HG03571 (cell line): Measurements from ENCODE around the gene RNF183.
"Not testable (repeated sequence)": the region's sequence is repeated elsewhere in the genome, so short reads cannot be mapped to it uniquely, and the experiment has no call there.

Experiments
- ATAC-seq: cut with Tn5 transposase; IDR thresholded peaks from one replicate; pipeline ENCODE4 v1.9.1; 2021; ENCODE audit not compliant: unreplicated experiment

The RNF183 gene

DNA sequence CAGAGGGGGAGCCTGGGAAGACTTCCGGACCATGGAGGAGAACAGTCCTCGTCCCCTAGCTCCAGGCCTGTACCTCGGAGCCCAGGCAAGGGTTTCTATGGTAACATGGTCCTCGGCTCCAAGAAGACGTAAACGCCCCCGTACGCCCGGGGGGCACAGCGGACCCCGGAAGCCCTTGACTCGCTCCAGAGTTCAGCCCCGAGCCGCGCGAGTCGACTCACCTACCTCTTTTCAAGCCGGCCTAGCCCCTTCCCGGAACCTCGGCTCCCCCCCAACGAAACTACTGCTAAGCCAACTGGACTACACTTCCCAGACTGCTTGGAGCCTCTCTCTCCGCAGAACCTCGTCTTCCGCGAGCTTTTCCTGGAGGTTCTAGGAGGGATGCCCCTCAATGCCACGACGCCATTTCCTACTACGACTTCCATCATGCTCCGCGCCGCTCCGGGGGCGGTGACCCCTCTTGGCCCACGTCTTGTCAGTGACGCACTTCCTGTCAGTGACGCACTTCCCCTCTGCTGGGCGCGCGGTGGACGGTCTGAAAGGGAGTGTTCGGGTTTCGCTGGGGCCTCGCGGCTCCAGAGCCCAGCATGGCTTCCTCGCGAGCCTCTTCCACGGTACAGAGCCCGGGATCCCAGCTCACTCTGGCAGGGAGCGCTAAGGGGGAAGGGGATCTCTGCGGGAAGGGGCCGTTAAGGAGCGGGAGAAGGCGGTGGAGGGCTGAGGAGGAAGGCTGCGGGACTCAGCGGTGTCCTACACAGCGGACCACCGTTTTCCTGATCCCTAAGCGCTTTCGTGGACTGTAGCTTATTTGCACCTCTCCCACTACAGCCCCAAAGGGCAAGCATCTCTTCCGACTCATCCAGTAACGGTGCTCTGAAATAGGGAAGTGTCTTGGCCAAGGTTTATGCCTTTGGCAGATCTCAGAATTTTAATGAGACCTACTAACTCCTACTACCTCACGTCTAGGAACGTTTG, 27.7 kb downstream of the RNF183 start, which contains the start of the genes CDC26 and PRPF4:
Gene CDC26 (minus strand): TSS at position 416 of the 975 bp plus-strand sequence. CDS start 3,065 bp downstream, outside the sequence.
Gene PRPF4 (plus strand): TSS at position 502 of the 975 bp plus-strand sequence. CDS start 86 bp downstream, at position 588.
- ATAC-seq, result peak; percentile 95

DNA sequence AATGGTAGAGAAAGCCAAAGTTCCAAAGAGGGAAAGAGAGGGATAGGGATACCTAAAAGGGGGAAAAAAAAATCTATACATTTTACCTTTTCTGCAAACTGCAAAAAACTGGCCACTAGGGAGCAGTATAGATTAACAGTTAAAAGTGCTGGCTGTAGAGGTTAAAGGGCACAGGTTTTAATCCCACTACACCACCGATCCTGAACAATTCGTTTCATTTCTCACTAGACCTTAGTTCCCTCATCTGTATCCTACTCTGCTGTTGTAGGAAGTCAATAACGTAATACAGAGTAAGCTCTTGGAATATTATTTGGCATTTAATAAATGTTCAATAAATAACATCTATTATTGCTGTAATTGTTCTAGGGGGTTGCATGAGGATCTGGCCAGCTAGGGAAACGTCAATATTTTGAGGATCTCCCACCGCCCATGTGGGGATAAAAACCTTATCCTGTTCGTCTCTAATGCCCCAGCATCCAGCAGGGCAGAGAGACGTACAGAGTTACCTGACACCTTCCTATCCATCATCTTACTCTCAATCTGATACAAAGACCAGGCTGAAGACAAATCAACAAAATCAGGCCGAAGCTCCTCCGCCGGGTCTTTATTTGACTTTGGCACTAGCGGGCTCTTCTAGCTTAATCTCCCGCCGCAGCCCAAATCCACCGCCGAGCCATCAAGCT, 28.6 kb downstream of the RNF183 start:
- peak; percentile 11 for ATAC-seq

DNA sequence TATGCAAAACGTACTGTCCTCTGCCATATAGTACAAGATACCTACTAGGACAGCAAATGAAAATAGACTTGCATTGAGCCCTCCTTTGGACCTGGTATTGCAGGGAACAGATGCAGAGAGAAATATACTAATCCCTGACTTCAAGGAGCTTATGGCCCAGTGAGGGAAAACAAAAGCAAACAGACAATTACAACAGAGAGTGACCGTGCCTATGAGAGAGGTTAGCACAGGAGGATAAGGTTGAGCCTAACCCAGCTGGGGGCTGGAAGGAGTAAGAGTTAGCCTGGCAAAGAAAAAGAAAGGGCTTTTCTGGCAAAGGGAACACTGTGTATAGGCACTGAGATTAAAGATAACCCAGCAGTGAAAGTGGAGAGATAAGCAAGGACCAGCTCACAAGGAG, 33.3 kb downstream of the RNF183 start:
- no peak for ATAC-seq

DNA sequence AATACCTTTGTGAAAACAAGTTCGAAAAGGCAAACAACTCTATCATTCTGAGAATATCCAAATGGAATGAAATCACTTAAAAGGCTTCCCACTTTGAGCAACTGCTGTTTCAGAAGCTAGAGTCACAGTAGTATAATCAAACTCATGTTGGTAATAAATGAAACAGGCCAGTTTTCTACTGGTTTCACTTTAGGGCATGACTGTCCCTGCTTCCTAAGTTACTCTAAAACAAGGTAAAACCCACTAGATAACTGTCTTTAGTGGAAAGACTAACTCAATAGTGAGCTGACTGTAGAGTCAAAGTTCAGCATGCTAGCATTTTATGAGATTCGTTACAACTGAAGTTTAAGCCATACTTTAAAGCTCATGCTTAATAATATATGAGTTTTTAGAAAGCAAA, 33.8 kb downstream of the RNF183 start:
- ATAC-seq, result no peak

DNA sequence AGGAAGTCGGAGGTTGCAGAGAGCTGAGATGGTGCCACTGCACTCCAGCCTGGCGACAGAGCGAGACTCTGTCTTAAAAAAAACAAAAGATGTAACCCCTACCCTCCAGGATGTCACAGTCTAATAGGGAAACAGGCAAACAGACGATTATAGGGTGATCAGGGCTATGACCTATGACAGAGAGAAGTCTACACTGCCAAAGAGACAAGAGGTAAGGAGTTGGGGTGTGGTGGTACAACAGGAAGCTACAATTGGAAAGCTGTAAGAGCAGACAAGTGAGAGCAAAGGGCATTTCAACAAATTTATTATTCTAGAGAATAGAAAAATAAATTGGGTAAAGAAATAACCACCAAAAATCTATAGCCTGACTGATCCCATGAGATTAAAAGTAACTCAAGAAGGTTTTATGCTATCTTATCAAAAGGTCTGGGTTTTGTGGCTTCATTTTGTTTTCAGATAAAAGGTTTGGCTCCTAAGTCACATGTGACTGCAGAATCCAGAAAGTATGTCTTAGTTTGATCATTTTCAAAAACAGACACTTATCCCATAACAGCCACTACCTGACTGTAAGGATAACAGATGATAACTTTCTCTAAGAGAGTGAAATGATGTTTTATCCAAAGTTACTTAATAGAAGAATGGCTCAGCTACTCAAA, 35.1 kb downstream of the RNF183 start:
- no peak for ATAC-seq

DNA sequence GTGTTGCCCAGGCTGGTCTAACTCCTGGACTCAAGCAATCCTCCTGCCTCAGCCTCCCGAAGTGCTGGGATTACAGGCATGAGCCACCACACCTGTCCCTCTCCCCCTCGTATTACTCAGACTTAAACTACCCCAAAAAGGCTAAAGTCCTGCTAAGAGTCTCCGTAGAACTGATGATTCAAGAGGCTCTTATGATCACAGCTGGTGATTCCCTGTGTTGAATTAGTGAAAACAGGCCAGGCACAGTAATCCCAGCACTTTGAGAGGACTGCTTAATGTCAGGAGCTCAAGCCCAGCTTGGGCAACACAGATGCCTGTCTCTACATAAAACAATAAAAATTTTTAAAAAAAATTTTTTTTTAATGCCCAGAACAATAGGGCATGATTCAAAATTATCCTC, 37.0 kb downstream of the RNF183 start:
- no peak for ATAC-seq

DNA sequence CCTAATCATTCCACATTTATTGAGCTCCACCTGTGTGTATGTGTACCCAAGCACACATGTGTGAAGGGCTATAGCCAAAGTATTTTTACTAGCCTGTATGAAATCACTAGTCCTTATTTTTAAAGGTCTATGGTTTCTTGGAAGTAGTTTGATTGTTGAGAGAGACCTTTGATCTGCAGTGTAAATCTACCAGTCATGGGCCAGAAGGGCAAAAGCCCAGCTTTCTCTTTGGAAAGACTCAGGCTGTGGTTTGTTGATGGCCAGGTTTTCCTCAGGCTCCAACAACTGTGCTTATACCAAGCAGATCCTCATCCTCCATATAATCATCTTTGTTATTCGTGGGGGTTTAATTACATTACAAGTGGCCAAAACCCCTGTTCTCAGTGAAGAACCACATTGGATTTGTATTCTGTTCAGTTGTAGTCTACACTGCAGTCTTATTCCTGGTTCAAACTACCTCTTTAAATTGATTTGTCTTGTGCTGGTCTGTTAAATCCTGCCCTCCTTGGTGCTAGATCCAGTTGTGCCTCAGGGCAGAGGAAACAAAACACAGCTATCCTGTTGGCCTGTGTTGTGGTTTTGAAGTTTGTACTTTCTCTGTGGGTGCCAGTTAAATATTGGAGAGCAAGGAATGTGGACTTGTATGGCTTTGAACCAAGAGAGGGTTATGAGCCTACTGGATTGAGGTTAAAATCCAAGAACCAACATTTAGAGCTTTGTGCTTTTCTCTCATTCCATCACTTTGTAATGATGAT, 41.1 kb downstream of the RNF183 start:
- ATAC-seq, result no peak

DNA sequence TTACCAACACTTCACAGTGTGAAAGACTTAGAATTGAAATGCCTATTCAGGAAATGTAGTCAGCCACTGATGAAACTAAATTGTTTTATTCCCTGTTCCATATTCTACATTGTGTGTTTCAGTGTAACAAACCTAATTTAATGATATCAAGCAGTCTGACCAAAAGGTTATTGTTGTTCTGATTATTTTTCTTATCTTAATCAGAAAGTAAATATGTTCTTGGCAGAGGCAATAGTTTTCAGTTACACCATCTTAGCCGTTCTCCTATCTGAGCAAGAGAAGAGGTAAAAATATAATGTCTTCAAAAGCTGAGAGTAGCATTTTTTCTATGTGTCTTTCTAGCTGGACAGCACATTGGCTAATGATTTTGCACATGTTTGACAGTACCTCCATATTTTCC, 44.9 kb downstream of the RNF183 start:
- ATAC-seq, result no peak

DNA sequence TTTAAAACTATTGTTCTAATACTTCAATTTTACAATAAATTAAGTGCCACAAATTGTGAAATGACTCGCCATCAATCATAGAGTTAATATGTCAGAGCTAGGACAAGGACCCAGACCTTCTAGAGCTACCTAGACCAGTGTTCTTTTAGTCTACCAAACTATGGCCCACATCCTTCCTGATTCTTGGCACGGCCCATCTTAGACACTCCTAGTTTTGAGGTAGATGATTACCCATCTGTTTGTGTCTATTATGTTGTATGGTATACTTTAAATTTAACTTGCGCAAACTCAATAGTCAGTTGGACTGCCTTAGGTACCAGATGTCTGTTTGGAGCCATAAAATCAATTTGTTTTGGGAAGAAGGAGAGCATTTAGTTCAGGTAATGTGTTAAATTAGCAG, 45.3 kb downstream of the RNF183 start:
- no peak for ATAC-seq

DNA sequence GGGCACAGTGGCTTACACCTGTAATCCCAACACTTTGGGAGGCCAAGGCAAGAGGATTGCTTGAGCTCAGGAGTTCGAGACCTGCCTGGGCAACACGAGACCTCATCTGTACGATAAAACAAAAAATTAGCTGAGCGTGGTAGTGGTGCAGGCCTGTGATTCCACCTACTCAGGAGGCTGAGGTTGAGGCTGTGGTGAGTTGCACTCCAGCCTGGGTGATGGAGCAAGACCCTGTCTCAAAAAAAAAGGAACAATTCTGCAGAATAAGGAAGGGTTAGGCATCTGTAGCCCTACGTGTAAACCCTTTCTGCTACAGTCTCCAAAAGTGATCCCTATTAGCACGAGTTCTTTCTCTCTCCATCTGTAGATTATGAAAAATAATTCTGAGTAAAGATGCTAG, 47.7 kb downstream of the RNF183 start:
- no peak for ATAC-seq

DNA sequence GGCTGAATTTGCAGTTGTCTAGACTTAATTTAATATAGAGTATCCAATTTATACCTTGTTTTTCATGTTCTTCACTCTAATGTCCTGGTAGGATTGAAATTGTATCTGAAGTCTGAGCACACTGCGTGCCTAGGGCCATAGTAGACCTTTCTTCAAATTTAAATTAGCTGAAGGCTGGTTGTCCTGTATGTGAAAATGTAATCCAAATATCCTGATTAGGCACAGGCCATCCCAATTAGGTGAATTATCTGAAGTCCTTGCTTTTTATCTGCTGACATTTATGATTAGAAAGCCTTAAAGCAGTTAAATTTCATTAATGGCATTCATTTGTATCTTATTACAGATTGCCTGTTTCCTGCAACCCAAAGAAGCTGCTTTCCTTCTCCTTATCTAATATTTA, 48.2 kb downstream of the RNF183 start:
- no peak for ATAC-seq

DNA sequence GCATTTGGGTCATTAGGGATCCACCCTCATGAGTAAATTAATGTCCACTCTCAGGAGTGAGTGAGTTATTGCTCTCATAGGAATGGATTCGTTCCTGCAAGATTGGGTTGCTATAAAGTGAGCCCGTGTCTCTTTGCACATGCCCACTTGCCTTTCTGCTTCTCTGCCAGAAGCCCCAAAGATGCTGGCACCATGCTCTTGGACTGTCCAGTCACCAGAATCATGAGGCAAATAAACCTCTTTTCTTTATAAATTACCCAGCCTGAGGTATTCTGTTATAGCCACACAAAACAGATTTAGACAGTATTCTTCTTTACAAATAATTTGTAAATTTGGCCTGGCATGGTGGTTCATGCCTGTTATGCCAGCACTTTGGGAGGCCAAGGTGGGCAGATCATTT, 52.4 kb downstream of the RNF183 start:
- ATAC-seq, result no peak

DNA sequence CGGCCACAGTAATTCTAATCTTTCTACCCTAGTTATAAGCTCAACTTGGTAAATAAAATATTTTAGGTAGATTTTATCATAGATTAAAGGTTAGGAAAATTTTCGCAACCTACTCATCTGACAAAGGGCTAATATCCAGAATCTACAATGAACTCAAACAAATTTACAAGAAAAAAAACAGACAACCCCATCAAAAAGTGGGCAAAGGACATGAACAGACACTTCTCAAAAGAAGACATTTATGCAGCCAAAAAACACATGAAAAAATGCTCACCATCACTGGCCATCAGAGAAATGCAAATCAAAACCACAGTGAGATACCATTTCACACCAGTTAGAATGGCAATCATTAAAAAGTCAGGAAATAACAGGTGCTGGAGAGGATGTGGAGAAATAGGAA, 53.5 kb downstream of the RNF183 start:
- not testable (repeated sequence) for ATAC-seq

DNA sequence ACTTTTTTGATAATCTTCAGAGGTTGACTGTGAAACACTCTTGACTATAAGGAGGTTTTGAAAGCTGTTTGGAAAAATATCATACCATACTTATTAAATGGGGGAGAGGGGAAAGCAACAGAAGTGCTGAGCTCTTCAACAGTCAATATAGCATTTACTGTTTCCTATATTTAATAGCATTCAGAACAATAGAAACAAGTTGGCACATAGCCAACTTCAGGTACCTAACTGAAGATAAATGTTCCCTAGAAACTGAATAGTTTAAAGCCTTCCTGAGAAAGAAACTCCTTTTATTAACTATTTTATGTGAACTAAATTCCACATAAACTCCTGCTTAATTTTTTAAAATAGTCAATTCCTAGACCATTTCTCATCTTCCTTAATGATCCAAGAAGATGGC, 55.5 kb downstream of the RNF183 start:
- no peak for ATAC-seq
